ENCODE measurements around the gene PET100. TPM values are rescaled to one million over a fixed set of nuclear protein-coding genes. Genes with fewer than 3 reads are reported as not detected.
A peak's percentile ranks its signal among the peaks of the same experiment; 100 is the strongest.

The PET100 gene
- total RNA-seq, 1 donor from 2014 or later: 28.5 TPM

DNA sequence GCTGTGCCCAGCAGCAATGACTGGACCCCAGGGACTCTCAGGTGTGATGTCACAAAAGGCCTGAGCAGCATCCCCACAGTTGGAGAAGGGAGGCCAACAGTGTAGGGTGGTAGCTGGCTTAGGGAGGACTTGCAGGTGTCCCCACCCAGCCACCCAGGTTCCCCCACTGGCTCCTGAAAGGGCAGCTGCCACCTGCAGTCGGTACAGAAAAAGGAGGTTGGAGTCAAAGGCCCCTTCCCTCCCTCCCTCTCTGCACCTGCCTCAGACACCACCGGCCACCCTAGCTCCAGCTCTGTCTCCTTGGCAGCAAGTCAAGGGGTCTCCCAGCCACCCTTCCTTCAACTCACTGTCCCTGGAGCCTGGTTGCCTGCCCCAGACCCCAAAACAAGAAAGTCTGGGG is 4.1 kb downstream of the PET100 start, which contains the start of gene PCP2:
TSS of gene PCP2 (minus strand) at position 22 of the 400 bp plus-strand sequence. CDS start 262 bp downstream, outside the sequence.
- no peak for DNase-seq (ENCODE audit: low read depth in 2 of 2)

DNA sequence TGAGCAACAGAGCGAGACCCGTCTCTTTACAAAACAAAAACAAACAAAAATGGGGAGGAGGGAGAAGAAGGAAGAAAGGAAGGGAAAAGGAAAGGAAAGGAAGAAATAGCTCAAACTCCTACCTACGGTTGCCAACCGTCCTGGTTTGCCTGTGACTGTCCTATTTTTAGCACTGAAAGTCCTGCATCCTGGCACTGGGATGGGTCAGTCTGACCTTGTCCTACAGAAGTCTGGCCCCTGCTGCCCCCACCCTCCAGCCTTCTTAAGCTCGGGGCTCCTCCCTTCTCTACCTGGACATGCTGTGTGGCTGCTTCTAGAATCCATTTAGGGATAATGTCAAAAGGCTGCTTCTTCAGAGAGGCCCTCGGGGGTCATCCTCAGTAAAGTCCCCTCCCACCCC is 6.1 kb downstream of the PET100 start:
- no peak for DNase-seq (ENCODE audit: low read depth in 2 of 2)

DNA sequence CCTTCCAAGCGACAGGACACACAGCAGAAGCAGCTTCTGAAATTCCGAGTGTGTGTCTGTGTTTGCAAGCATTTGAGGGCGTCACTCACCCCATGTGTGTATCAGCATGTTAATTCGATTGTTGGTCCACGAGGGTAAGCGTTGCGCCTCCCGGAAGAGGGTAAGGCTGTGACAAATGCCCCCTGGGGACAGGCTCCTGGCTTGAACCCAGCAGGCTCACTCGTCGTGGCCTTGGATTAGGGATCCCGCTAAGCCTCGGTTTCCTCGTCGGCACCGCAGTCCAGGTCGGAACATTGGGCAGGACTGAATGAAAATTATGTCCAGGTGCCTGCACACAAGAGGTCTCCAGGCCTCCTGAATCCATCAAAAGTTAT is 6.7 kb downstream of the PET100 start:
- DNase-seq (ENCODE audit: low read depth in 2 of 2): no peak

DNA sequence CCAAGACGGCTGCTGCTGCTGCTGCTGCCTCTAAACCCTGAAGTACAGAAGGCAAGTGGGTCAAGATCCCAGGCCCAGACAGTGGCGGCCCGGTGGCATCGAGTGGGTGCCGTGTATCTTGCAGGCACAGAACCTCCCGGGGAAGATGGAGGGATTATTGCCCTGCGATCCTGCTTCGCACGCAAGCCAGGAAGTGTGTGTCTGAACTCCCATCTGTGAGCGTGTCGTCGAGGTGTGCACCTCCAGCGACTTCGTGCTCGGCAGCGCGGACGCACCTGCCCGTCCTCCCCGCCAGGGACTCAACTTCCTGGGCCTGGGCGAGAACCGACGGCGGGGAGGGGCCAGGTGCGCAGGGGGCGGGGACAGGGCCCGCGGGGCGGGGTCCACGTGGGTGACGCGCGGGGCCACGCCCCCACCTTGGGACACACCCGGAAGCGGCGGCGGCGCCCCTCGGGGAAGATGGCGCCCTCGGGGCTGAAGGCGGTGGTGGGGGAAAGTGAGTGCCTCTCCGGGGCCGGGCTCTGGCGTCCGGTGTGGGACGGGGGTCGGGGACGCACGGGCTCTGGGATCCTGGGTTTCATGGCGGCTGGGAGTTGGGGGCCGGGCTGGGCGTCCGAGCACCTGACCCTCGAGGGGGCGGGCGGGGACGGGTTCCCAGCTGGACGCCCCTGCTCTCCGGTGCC is 7.2 kb downstream of the PET100 start, which contains the start of gene STXBP2:
TSS of gene STXBP2 (plus strand) at position 420 of the 683 bp plus-strand sequence. CDS start at position 460, 40 bp downstream.
- DNase-seq (ENCODE audit: low read depth in 2 of 2): peak; percentile 23 to 35

DNA sequence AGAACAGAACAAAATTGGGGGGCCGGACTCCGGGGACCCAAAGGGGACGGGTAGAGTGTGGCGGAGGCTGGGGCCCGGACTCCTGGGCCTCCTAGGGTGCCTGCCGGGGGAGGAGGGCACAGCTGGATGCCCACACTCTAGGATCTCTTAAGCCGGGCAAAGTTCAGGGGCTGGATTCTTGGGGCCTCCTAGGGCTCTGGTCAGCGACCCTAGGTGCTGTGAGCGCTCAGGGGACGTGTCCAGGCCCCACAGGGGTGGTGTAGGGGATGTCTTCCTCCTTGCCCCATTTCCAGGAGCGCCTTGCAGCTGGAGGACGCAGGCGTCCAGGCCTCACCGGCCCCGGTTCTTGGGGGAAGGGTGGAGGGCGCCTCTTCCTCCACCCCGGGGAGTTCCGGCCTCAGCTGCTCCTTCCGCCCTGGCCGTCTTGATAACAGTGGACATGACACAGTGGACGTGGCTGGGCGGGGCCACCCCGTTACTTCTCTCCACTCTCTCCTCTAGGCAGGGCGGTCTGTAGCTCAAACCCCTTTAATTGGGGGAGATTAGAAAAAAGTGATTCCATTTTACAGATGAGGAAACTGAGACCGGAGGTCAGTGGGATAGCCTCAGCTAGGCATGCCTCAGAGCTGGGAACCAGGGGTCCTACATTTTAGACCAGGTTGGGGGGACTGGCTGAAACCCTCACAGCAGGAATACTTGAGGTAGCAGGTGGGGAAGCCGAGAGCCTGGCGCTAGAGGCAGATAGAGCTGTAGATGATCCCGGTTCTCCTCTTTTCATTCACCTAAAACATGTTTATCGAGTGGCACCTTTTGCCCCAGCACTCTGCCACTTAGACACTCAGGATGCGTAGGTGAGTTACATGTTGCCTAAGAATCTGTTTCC is 8.0 kb downstream of the PET100 start:
- no peak for DNase-seq (ENCODE audit: low read depth in 2 of 2)

DNA sequence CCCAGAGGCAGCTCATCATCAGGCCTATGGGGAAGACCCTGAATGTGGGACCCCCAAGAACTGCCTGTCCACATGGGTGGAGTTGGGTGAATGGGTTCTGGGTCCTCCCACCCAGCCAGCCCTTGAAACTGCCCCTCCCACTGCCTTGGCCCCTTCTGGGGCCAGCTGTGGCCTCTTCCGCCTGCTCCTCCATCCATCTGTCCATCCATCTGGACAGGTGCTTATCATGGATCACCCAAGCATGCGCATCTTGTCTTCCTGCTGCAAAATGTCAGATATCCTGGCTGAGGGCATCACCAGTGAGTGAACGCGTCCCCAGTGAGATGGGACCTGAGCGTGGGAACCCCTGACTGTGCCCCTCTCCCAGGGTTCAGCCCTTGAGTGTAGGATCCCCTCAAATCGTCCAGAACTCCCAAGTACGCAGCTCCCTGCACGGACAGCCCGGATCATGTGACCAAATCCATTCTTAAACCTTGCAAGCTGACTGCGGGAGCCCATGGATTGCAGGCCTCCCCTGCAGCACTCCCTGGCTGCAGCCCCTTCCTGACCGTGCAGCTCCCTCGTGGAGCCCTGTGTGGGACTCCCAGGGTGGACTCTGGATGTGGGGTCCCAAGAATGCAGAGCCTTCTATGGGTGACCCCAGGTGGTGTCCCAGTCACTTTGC is 9.3 kb downstream of the PET100 start:
- no peak for DNase-seq (ENCODE audit: low read depth in 2 of 2)

DNA sequence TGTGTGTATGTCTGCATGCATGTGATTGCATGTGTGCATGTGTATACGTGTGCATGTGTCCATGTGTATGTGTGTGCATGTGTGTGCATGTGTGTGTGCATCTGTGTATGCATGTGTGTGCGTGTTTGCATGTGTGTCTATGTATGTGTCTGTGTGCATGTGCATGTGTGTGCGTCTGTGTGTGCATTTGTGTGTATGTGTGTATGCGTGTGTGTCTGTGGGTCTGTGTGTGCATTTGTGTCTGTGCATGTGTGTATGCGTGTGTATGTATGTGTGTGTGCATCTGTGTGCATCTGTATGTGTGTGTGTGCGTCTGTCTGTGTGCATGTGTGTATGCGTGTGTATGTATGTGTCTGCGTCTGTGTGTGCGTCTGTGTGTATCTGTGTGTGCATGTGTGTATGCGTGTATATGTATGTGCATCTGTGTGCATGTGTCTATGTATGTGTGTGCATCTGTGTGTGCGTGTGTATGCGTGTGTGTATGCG is 10.3 kb downstream of the PET100 start:
- no peak for DNase-seq (ENCODE audit: low read depth in 2 of 2)

DNA sequence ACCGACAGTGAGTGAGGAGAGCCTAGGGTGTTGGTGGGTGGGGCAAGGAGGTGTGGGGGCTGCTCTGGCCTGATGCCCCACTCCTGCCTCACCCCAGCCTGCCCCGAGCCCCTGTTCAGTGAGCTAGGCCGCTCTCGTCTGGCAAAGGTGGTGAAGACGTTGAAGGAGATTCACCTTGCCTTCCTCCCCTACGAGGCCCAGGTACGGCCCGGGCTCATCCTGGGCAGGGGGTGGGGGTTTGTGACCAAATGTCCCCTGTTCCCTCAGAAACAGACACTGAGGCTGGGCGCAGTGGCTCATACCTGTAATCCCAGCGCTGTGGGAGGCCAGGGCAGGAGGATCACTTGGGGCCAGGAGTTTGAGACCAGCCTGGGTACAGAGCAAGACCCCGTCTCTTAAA is 11.2 kb downstream of the PET100 start:
- no peak for DNase-seq (ENCODE audit: low read depth in 2 of 2)

DNA sequence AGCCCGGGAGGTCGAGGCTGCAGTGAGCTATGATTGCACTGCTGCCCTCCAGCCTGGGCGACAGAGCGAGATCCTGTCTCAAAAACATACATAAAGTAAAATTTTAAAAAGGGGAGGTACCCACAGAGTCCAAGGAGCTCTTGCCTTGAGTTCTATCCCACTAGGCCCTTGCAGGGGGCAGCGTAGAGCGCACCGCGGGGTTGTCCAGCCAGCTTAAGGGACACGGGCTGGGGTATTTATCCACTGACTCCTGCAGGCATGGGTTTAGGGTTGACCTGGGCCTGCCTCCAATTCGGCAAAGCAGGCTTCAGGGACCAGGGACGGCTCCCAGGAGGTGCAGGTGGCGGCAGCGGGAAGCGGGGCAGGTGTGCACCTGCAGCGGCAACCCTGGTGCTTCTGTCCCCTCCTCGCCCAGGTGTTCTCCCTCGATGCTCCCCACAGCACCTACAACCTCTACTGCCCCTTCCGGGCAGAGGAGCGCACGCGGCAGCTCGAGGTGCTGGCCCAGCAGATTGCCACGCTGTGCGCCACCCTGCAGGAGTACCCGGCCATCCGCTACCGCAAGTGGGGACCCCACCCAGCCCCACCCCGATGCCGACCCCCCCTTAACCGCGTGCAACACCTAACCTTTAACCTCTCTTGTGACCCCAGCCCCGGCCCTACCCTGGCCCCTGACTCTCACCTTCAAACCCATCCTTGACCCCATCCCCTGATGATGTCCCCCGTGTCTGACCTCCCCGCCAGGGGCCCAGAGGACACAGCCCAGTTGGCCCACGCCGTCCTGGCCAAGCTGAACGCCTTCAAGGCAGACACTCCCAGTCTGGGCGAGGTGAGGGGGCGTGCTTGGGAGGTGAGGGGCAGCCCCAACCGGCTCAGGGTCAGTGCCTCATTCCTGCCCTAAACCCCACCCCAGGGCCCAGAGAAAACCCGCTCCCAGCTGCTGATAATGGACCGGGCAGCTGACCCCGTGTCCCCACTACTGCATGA is 12.0 kb downstream of the PET100 start:
- no peak for DNase-seq (ENCODE audit: low read depth in 2 of 2)

DNA sequence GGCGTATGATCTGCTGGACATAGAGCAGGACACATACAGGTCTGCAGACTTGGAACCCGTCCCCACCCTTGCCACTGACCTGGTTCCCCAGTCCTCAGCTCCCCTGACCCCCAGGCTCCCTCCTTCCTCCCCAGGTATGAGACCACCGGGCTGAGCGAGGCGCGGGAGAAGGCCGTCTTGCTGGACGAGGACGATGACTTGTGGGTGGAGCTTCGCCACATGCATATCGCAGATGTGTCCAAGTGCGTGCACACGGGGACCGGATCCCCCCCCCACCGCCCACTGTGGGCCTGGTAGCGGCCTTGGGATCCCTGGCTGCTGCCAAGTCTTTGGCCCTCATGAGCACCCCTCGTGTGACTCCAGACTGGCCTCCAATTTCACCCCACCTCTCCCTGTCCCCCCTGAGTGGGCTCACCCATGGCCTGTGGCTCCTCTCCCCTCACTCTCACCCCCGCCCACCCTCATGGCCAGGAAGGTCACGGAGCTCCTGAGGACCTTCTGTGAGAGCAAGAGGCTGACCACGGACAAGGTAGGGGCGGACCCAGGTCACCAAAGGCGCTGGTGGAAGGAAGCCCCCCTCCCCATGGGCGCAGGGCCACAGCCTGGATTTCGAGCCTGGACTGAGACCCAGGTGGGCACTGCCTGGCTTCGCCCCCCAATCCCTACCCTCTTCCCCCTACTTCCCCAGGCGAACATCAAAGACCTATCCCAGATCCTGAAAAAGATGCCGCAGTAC is 12.9 kb downstream of the PET100 start:
- DNase-seq (ENCODE audit: low read depth in 2 of 2): no peak

DNA sequence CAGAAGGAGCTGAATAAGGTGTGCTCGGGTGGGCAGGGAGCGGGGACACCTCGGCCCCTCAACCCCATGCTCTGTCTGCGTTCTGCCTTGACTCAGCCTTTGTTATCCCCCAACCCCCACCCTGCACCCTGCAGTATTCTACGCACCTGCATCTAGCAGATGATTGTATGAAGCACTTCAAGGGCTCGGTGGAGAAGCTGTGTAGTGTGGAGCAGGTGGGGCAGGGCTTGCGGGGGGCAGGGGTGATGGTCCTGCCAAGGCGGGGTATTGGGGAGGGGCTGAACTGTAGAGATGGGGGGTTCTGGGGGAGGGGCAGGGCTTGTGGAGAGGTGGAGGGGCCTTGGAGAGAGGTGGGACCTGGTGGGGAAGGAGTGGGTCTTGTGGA is 13.4 kb downstream of the PET100 start:
- no peak for DNase-seq (ENCODE audit: low read depth in 2 of 2)

DNA sequence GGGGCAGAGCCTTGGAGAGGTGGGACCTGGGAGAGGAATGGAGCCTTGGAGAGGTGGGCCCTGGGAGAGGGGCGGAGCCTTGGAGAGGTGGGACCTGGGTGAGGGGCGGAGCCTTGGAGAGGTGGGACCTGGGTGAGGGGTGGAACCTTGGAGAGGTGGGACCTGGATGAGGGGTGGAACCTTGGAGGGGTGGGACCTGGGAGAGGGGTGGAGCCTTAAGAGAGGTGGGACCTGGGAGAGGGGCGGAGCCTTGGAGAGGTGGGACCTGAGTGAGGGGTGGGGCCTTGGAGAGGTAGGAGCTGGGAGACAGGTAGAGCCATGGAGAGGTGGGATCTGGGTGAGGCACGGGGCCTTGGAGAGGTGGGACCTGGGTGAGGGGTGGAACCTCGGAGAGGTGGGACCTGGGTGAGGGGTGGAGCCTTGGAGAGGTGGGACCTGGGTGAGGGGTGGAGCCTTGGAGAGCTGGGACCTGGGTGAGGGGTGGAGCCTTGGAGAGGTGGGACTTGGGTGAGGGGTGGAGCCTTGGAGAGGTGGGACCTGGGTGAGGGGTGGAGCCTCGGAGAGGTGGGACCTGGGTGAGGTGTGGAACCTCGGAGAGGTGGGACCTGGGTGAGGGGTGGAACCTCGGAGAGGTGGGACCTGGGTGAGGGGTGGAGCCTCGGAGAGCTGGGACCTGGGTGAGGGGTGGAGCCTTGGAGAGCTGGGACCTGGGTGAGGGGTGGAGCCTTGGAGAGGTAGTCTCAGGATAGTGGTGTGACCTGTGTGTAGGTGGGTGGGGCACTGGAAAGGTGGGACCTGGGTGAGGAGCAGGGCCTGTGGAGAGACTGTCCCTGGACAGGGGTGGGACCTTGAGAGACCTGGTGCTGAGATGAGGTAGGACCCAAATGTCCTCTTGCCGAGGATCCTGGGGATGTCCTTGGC is 14.3 kb downstream of the PET100 start:
- DNase-seq (ENCODE audit: low read depth in 2 of 2): peak; percentile 11 to 29

DNA sequence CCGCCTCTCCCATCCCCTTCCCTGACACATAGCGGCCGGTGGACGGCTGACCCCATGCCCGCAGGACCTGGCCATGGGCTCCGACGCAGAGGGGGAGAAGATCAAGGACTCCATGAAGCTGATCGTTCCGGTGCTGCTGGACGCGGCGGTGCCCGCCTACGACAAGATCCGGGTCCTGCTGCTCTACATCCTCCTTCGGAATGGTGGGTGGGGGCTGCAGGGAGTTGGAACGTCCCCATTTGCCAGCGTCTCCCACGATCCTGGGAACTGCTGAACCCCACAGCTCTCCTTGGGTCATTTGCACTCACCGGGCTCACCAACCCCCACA is 14.9 kb downstream of the PET100 start:
- no peak for DNase-seq (ENCODE audit: low read depth in 2 of 2)

DNA sequence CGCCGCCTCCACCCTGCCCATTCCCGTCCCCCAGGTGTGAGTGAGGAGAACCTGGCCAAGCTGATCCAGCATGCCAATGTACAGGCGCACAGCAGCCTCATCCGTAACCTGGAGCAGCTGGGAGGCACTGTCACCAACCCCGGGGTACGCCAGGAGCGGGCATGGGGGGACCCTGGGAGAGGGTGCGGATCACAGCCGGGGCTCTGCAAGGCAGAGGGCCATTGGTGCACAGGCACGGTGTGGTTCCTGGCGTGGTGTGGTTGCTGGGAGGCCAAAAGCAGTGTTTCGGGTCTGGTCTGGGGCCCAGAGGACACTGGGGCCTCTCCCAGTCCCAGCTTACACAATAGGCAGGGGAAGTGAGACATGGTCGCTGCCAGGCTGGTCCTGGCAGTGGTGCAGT is 15.6 kb downstream of the PET100 start:
- DNase-seq (ENCODE audit: low read depth in 2 of 2): no peak

DNA sequence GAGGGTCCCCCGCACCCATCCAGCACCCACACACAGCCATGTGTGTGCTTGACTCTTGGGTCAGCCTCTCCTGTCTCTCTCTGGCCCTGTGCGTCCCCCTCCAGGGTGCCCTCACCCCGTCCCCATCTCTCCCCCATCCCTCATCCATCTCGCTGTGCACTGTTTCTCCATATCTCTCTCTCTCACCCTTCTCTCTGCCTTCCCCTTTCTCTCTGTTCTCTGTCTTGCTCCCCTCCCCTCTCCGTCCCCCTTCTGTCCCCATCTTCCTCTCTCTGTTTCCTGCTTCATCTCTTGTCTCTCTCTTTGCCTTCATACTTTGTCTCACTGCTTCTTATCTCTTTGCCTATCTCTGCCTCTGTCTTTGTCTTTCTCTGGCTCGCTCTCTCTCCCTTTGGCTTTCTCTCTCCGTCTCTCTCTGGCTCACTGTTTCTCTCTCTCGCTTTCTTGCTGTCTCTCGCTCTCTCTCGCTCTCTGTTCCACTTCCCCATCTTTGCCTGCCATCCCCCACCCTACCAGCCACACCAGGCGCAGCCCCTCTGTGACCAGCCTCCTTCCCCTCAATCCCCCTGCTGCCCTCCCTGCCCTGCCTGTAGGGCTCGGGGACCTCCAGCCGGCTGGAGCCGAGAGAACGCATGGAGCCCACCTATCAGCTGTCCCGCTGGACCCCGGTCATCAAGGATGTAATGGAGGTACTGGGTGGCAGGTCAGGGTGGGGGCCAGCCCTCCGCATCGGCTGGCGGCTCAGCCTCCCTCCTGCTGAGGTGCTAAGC is 16.2 kb downstream of the PET100 start:
- no peak for DNase-seq (ENCODE audit: low read depth in 2 of 2)

DNA sequence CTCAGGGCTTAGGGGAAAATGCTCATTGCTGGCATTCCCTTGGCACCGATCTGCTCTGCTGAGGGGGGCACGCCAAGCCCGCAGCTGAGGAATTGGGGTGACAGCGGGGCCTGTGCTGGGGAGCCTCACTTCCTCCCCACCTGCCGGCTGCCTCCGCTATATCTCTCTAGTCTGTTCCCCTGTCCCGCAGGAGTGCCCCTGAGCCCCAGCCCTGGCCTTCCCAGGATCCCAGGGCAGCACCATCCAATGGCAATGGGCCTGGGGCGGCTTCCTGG is 16.8 kb downstream of the PET100 start:
- DNase-seq (ENCODE audit: low read depth in 2 of 2): no peak

DNA sequence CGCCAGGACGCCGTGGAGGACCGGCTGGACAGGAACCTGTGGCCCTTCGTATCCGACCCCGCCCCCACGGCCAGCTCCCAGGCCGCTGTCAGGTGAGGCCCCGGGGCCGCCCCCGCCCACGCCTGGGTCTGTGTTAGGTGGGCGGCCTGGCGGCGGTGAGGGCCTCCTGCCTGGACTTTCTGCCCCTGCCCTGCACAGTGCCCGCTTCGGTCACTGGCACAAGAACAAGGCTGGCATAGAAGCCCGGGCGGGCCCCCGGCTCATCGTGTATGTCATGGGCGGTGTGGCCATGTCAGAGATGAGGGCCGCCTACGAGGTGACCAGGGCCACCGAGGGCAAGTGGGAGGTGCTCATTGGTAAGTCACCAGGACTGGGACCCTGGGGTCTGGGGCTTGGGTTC is 17.6 kb downstream of the PET100 start:
- DNase-seq (ENCODE audit: low read depth in 2 of 2): no peak

DNA sequence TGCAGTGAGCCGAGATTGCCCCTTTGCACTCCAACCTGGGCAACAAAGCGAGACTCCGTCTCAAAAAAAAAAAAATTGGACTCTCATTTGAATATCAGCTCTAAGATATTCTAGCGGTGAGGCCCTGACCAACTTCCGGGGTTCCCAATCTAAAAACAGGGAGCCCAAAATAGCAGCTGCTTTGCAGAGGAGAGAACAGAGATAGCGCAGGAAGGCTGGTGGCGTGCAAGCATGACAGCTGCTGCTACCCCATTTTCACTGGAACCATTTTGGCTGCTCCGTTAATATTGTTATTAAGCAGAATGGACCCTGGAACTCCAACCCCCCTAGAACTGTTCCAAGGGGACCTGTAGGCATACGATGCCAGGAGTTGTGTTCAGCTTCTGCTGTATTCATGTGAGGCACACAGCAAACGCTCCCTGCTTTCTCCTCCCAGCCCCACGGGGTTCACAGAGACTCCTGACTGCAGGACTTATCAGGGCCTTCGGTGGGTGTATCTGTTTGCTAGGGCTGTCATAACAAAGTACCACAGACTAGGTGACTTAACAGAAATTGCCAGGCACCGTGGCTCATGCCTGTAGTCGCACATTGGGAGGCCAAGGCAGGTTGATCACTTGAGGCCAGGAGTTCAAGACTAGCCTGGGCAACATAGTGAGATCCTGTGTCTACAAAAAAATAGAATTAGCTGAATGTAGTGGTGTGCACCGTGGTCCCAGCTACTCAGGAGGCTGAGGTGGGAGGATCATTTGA is 18.8 kb downstream of the PET100 start:
- no peak for DNase-seq (ENCODE audit: low read depth in 2 of 2)
